Measurements from ENCODE around the gene ASB5. TPM values are rescaled to one million over a fixed set of nuclear protein-coding genes. Genes with fewer than 3 reads are reported as not detected.

ASB5 gene
- total and polyA plus RNA-seq, 2 of the 8 experiments (the other 6 are each of a cell fraction or from before 2014, with no cell fraction given) = 0.02 TPM; not detected in 1

DNA sequence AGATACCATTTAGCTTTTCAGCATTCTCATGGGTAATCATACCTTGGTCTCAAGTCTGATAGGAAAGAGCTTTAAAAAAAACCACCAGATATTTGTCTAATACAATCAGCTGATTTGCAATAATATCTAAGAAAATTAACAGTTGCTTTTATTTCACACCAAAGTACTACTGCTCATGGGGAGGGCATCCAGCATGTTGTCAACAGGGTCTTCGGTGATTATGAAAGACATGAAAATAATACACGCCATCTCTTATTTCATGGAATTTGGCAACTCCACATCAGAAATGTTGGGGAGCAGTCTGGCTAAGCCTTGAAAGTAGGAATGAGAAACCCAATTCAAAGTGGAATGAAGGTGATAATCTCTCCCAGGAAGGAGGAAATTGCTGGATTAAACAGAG is 3.0 kb downstream of the ASB5 start:
- DNase-seq (ENCODE audit: low read depth in 1 of 2, low spot score in 2 of 2) (no peak), FAIRE-seq (no peak)
- POLR2A ChIA-PET (ENCODE audit: partially characterized antibody) = no interaction called here
- Histone ChIP-seq H3K79me2 (ENCODE audit: control insufficient read depth in 1 of 2, insufficient read depth in 2 of 2, low read length in 2 of 2) (no peaks in the 10 kb centered on the region), H3K4me3 (ENCODE audit: extremely low read depth in 1 of 4, insufficient read depth in 2 of 4, low read depth in 3 of 4, low read length in 4 of 4) (no peak overlapping the region), H2BK15ac (ENCODE audit: low read length) (no peak overlapping the region), H2BK20ac (ENCODE audit: low read length) (no peak overlapping the region), H4K91ac (replicated peaks; ENCODE audit: insufficient read length, low read length) (no peak overlapping the region), H3K14ac (ENCODE audit: insufficient read length) (no peak overlapping the region), H4K20me1 (replicated peaks in 1 of 2; ENCODE audit: control insufficient read depth in 1 of 2, insufficient read depth in 2 of 2, low read length in 2 of 2) (no peaks in the 10 kb centered on the region), H3K27ac (ENCODE audit: low read depth, low read length) (no peak overlapping the region), H2AFZ (ENCODE audit: low read length) (no peak overlapping the region), H2BK12ac (ENCODE audit: low read depth, low read length) (no peak overlapping the region), H3K18ac (ENCODE audit: extremely low read depth, low read length) (no peak overlapping the region), H3K9ac (replicated peaks in 1 of 4; ENCODE audit: extremely low read depth in 1 of 4, low read depth in 3 of 4, low read length in 3 of 4) (no peak overlapping the region), H3K4me1 (replicated peaks in 1 of 4; ENCODE audit: control insufficient read depth in 3 of 4, insufficient read depth in 4 of 4, low read length in 3 of 4) (no peaks in the 10 kb centered on the region), H3K36me3 (ENCODE audit: control insufficient read depth in 2 of 4, insufficient read depth in 4 of 4, low read length in 3 of 4) (no peaks in the 10 kb centered on the region), H3K9me3 (ENCODE audit: insufficient read depth in 2 of 2, low read depth in 1 of 2, low read length in 1 of 2) (no peaks in the 10 kb centered on the region), H3K27me3 (replicated peaks in 1 of 4; ENCODE audit: control insufficient read depth in 3 of 4, extremely low read depth in 1 of 4, insufficient read depth in 3 of 4, low read length in 3 of 4) (no peaks in the 10 kb centered on the region), H3K56ac (replicated peaks; ENCODE audit: insufficient read length, low read depth, low read length) (no peak overlapping the region), H4K5ac (ENCODE audit: insufficient read length, low read depth, low read length) (no peak overlapping the region), H4K8ac (ENCODE audit: extremely low read depth, insufficient read depth, low read length) (no peak overlapping the region), H3K79me1 (ENCODE audit: low read depth, low read length) (no peaks in the 10 kb centered on the region), H2AK5ac (ENCODE audit: low read depth, low read length) (no peak overlapping the region), H3K23me2 (ENCODE audit: low read depth, low read length) (no peaks in the 10 kb centered on the region), H3K23ac (ENCODE audit: insufficient read length) (no peak overlapping the region), H3K4me2 (ENCODE audit: insufficient read depth in 1 of 2, low read depth in 2 of 2, low read length in 2 of 2) (no peak overlapping the region), H2BK5ac (ENCODE audit: low read depth, low read length) (no peak overlapping the region), H3K4ac (replicated peaks; ENCODE audit: insufficient read length, low read depth, low read length) (no peak overlapping the region), H2BK120ac (replicated peaks; ENCODE audit: low read depth, low read length) (no peak overlapping the region)
- CTCF ChIA-PET (ENCODE audit: partially characterized antibody) = interaction anchor here (1.6 kb wide), 1 partner anchor 12 kb away, joined by 8 read pairs; no protein-coding TSS in a partner anchor
- TF ChIP-seq GABPA (IDR thresholded peaks at IDR 0.05; ENCODE audit: borderline replicate concordance, insufficient read depth, low read length) (no peak), GTF2F1 (IDR thresholded peaks at IDR 0.05; ENCODE audit: borderline replicate concordance, low read depth, low read length) (no peak), CHD2 (IDR thresholded peaks at IDR 0.05; ENCODE audit: low read length) (no peak)
- 96% methylated on average over 2 of the region's 2 CpGs; no CpG with 5 or more reads in 1 of the 2 experiments for WGBS, 2 experiments (ENCODE audit: extremely low coverage in 1 of 2, insufficient coverage in 1 of 2, insufficient read length in 1 of 2, insufficient replicate concordance in 2 of 2, low coverage in 1 of 2, low lambda C conversion rate in 2 of 2, missing lambda C conversion rate in 1 of 2)

Data from H1 (cell line).